ENCODE measurements around the gene BBOX1.

DNA sequence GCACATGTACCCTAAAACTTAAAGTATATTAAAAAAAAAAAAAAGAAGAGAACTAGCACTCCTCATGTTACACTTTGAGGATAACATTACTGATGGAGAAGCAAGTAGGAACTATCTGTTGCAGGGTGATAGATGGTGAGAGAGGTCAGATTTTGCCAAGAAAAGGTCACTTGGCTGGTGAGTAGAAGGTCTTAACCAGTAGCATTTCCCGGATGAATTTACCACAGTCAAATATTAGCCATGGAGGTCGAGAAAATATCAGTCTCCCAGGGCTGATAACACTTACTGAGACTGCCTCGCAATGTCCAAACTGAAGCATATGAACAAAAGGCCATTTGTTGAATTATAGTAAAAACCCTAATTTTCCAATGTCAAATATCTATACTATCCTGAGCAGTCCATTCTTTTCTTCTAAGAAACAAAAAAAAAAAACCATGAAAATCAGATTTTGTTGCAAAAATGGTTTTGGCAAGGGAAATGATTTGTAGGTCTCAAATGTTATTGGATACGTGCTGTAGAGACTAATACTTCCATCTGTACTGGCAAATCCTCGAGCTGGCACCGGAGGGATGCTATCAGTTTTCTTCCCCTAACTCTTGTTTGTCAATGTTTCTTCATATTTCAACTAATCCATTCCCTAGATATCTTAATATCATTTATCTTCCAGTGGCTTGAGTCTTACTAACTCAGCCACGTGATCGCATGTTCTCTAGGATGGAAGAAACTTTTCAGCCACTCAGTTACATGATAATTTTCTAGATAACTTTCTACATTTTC is 14.5 kb upstream of the BBOX1 start:
- TF ChIP-seq CTCF (IDR thresholded peaks at IDR 0.05; ENCODE audit: low read length) (no peak), EZH2 (IDR thresholded peaks at IDR 0.05; ENCODE audit: borderline replicate concordance, low read length) (no peak)

Measured in OCI-LY1 (cell line).